Right atrium auricular region (tissue), 2 donors: ENCODE measurements around the gene CCP110. TPM values are rescaled to one million over a fixed set of nuclear protein-coding genes. Genes with fewer than 3 reads are reported as not detected.
A peak's percentile ranks its signal among the peaks of the same experiment; 100 is the strongest.

Source experiments
- DNase-seq: peaks from one replicate; pipeline ENCODE4 v3.0.0-alpha.2; 2019; ENCODE audit warnings: low spot score
- H3K27ac ChIP-seq, 2 donors: fragments of 200-600 bp; sonication (generic); 1 replicate in 1 of 2; 2 replicates in 1 of 2; pipeline ENCODE4 v1.5.1; 2016 to 2019
- H3K27me3 ChIP-seq, 2 donors: fragments of 200-600 bp; sonication (generic); one replicate each; pipeline versions ENCODE4 v1.5.1 to v1.6.0; 2017 to 2019
- H3K36me3 ChIP-seq: fragments of 200-600 bp; sonication (generic); one replicate; pipeline ENCODE4 v1.5.1; 2016
- H3K4me1 ChIP-seq, 2 donors: fragments of 200-600 bp; sonication (generic); one replicate each; pipeline versions ENCODE4 v1.5.1 to v1.6.0; 2017 to 2019
- H3K4me3 ChIP-seq, 2 donors: fragments of 200-600 bp; sonication (generic); 1 replicate in 1 of 2; 2 replicates in 1 of 2; pipeline ENCODE4 v1.5.1; 2017 to 2019; ENCODE audit warnings: mild to moderate bottlenecking in 1 of 2, moderate library complexity in 1 of 2
- H3K9me3 ChIP-seq, 2 donors: fragments of 200-600 bp; sonication (generic); one replicate each; pipeline ENCODE4 v1.5.1; 2019
- CTCF ChIP-seq, 2 donors: fragments of 200-600 bp; sonication (generic); IDR thresholded peaks; one replicate each; pipeline ENCODE4 v1.5.1; 2019; ENCODE audit warnings: antibody characterized with exemption in 2 of 2
- total RNA-seq, 2 donors: library from RNA; depleted of rRNA; stranded (reverse); fragments of >200 nt; gene quantifications; one replicate each; pipeline ENCODE4 v1.1.0, GENCODE V29; 2016

The CCP110 gene
- total RNA-seq, 2 donors from 2014 or later: 6.0 to 6.8 TPM

GRCh38 chr16:19566362-19566761, 42.6 kb downstream of the CCP110 start:
- Histone ChIP-seq H3K9me3 (no peaks in the 10 kb centered on the region), H3K27ac (no peak overlapping the region), H3K4me3 (no peak overlapping the region), H3K27me3 (no peaks in the 10 kb centered on the region), H3K4me1 (no peaks in the 10 kb centered on the region), H3K36me3 (peaks cover 45% of the 10 kb centered on the region)
- no peak for TF ChIP-seq CTCF (IDR thresholded peaks at IDR 0.05)
- DNase-seq: no peak

GRCh38 chr16:19567560-19567959, 43.8 kb downstream of the CCP110 start:
- no peaks in the 10 kb centered on the region for H3K4me1 ChIP-seq
- H3K4me3 ChIP-seq: no peak overlapping the region
- H3K27ac ChIP-seq: no peak overlapping the region
- H3K9me3 ChIP-seq: no peaks in the 10 kb centered on the region
- H3K36me3 ChIP-seq: peaks cover 52% of the 10 kb centered on the region
- no peaks in the 10 kb centered on the region for H3K27me3 ChIP-seq
- DNase-seq: peak; percentile 28
- no peak for TF ChIP-seq CTCF (IDR thresholded peaks at IDR 0.05)

GRCh38 chr16:19573997-19574396, 50.3 kb downstream of the CCP110 start:
- Histone ChIP-seq H3K4me3 (no peak overlapping the region), H3K4me1 (peaks cover 0 to 8% of the 10 kb centered on the region in 2 donors), H3K27me3 (no peaks in the 10 kb centered on the region), H3K9me3 (no peaks in the 10 kb centered on the region), H3K36me3 (peaks cover 47% of the 10 kb centered on the region), H3K27ac (peak overlapping the region in 1 of 2 donors; percentile 63)
- DNase-seq: no peak
- TF ChIP-seq CTCF (IDR thresholded peaks at IDR 0.05): no peak

- Histone ChIP-seq H3K27ac (peak overlapping the region; percentile 16 to 63), H3K27me3 (no peaks in the 10 kb centered on the region), H3K9me3 (no peaks in the 10 kb centered on the region), H3K4me3 (no peak overlapping the region), H3K4me1 (peaks cover 0 to 8% of the 10 kb centered on the region in 2 donors), H3K36me3 (peaks cover 41% of the 10 kb centered on the region)
- TF ChIP-seq CTCF (IDR thresholded peaks at IDR 0.05): no peak
- no peak for DNase-seq
These were observed 50.9 kb downstream of the CCP110 start for GRCh38 chr16:19574615-19575014.

- Histone ChIP-seq H3K9me3 (no peaks in the 10 kb centered on the region), H3K36me3 (peaks cover 56% of the 10 kb centered on the region), H3K4me1 (peaks cover 0 to 8% of the 10 kb centered on the region in 2 donors), H3K27ac (peak overlapping the region; percentile 13 to 59), H3K4me3 (no peak overlapping the region), H3K27me3 (no peaks in the 10 kb centered on the region)
- TF ChIP-seq CTCF (IDR thresholded peaks at IDR 0.05): no peak
- no peak for DNase-seq
These were observed 54.7 kb downstream of the CCP110 start for GRCh38 chr16:19578378-19578971.
